Astrocyte of the cerebellum (primary cell): ENCODE data around the gene CFAP210.
A peak's percentile ranks its signal among the peaks of the same experiment; 100 is the strongest.

Experiments used
- DNase-seq: peaks from one replicate; pipeline ENCODE4 v3.0.0-alpha.2; 2011; ENCODE audit warnings: low read depth
- H3K4me3 ChIP-seq: 2 replicates; pipeline ENCODE4 v1.5.1; 2011; ENCODE audit warnings: mild to moderate bottlenecking, low read depth, low read length, moderate library complexity
- in situ Hi-C: cut with HindIII; loops from 2 replicates; pipeline ENCODE4 v1.10.0; 2017; ENCODE audit warnings: low sequenced_read_pairs
- TF ChIP-seq, protein P1 (sequence below): IDR thresholded peaks from 2 replicates; pipeline ENCODE4 v1.5.1; 2012; ENCODE audit warnings: low read length, low read depth, moderate library complexity, mild to moderate bottlenecking; ENCODE audit errors: missing control alignments

CFAP210 gene

DNA sequence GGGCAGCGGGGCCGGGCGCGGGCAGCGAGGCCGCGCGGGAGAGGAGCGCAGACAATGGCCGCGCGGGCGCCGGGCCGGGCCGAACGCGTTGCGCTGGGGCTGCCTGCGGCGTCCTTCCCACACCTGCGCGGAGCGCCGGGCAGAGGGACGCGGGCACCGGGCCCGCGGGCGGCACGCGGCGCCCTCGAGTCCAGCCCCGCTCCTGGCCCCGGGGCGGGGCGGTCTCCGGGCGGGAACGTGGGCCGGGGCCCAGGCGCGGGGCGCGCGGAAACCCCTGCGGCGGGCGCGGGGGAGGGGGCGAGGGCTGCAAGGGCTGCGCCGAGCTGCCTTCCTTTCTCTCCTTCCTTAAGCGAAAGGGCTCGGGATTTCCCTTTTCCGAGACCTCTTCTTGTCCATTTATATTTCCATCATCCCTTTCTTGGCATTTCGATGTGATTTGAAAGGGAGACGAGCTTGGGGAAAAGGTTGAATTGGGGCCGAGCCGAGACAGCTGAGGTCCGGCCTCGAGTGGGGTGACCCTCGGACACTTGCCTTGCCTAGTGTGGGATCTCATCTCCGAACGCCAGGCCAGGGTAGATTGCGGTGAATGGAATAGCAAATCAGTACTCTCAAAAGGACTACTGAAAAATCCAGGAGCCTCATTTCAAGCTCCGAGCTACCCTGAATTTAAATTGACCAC, 40.1 kb upstream of the CFAP210 start:
- in situ Hi-C loops: no loop called here
- TF ChIP-seq, protein P1, sequence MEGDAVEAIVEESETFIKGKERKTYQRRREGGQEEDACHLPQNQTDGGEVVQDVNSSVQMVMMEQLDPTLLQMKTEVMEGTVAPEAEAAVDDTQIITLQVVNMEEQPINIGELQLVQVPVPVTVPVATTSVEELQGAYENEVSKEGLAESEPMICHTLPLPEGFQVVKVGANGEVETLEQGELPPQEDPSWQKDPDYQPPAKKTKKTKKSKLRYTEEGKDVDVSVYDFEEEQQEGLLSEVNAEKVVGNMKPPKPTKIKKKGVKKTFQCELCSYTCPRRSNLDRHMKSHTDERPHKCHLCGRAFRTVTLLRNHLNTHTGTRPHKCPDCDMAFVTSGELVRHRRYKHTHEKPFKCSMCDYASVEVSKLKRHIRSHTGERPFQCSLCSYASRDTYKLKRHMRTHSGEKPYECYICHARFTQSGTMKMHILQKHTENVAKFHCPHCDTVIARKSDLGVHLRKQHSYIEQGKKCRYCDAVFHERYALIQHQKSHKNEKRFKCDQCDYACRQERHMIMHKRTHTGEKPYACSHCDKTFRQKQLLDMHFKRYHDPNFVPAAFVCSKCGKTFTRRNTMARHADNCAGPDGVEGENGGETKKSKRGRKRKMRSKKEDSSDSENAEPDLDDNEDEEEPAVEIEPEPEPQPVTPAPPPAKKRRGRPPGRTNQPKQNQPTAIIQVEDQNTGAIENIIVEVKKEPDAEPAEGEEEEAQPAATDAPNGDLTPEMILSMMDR: no peak
- DNase-seq: no peak
- H3K4me3 ChIP-seq: peak overlapping the region; percentile 64

DNA sequence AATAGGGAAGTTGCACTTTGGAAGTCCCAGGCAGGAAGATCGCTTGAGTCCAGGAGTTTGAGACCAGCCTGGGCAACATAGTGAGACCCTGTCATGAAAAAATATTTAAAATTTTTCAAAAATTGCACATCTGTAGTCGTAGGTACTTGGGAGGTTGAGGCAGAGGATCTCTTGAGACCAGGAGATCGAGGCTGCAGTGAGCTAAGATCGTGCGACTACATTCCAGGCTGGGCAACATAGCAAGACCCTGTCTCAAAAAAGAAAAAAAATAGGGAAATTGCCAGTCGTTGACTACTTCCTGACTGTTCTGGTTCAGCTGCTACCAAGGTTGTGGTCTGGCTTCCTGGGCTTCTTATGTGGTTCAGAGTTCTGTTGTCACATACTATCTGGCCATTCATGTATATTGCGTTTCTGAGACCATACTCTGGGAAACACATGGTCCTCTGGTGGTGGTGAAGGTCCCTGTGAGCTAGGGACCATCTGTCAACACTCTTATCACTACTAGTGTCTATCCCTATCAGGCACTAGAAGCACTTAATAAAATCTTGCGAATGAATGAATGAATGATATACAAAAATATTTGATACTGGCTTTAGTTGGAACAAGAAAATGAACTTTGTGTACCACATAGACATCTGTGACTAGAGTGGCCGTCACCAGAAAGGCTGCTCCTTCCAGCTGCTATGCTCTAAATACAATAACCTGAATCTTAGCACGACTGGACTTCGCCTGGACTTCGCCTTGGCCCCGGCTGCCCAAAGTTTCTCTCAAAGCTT, 38.6 kb upstream of the CFAP210 start:
- no peak for DNase-seq
- H3K4me3 ChIP-seq: peak overlapping the region; percentile 64
- TF ChIP-seq, protein P1: no peak
- in situ Hi-C loops: no loop called here

DNA sequence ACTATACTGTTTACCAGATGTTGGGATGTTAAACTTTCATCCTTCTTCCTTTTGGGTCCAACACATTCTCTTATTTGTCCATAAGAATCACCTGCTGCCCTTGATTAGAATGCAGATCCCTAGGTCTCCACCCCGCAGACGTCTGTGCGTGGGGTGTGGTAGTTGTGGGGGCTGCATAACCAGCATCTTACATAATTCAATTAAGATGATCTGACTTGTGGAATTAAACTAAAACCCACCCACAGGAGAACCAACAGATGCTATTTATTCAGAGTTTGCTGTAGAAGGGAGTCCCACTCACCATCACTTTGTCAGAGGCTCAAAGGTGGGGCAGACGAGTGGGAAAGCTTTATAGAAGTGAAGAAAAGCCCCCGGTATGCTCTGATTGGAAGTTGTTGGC, 37.9 kb upstream of the CFAP210 start:
- no peak overlapping the region for H3K4me3 ChIP-seq
- in situ Hi-C loops: no loop called here
- TF ChIP-seq, protein P1: no peak
- DNase-seq: no peak

DNA sequence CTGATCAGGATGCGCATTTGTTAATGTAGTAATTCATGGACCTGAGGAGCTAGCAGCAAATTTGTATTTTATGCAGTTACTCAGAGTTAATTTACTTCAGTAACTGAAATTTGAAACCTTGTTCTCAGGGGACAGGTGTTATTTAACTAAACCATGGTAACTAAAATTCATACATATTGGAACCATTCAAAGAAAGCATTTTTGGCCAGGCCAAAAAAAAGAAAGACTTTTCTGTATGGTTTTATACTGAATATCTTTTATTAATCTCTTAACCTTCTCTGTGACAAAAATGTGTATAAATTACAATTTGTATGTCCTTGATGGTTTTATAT, 35.0 kb upstream of the CFAP210 start:
- no peak for DNase-seq
- TF ChIP-seq, protein P1: no peak
- in situ Hi-C loops: no loop called here
- H3K4me3 ChIP-seq: no peak overlapping the region

DNA sequence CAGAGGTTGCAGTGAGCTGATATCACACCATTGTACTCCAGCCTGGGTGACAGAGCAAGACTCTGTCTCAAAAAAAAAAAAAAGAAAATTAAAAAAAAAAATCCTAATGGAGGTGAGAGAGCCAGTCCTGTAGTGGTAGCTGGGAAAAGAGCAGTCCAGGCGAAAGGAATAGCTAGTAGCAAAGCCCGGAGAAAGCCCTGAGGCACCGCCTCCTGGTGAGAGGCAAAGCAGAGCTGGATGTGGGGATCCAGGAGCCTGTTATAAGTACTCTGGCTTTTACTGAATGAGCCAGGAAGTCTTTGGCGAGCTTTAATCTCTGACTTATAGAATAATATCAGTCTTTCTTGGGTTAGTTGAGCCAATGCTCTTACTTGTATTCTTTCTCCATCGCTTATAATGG, 32.9 kb upstream of the CFAP210 start:
- TF ChIP-seq, protein P1: no peak
- H3K4me3 ChIP-seq: no peak overlapping the region
- DNase-seq: no peak
- in situ Hi-C loops: no loop called here

DNA sequence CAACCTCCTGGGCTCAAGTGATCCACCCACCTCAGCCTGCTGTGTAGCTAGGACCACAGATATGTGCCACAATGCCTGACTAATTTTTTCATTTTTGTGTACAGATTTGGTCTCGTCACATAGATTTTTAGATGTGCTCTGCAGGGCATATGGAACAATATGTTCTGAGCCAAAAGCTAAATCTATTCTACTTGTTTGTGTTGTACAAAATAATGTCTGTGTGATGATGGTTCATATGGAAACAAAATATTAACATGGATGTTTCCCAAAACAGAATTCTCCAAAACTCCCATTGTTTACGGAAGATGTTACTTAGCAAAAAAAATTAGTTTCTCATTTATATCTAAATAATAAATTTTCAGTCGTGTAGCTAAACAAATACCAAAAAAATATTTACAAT, 26.8 kb upstream of the CFAP210 start:
- H3K4me3 ChIP-seq: no peak overlapping the region
- in situ Hi-C loops: no loop called here
- DNase-seq: no peak
- TF ChIP-seq, protein P1: no peak
